ENCODE measurements around the gene YAE1. TPM values are rescaled to one million over a fixed set of nuclear protein-coding genes. Genes with fewer than 3 reads are reported as not detected.

The YAE1 gene
- total and polyA plus RNA-seq, 2 of the 8 experiments (the other 6 are each of a cell fraction or from before 2014, with no cell fraction given): 24.1 to 38.0 TPM

DNA sequence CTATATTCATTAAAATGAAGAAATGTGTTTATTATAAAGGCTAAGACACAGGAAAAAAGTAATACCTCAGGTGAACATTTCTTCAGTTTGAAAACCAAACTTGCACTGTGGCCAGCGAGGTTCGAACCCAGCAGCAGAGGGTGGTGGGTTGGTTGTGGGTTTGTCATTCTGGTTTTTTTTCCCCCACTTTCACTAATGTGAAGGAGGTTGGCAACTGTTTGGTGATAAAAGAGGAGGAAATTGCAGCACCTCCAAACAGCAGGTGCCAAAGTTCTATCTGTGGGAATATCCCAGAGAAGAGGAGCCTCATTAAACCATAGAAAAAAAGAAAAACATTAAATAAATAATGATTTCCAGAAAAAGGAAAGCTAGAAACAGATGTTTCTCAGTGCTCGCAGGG, 36.6 kb upstream of the YAE1 start (continued):
- TF ChIP-seq CHD7 (IDR thresholded peaks at IDR 0.05; ENCODE audit: insufficient replicate concordance, low read length) (no peak), NRF1 (IDR thresholded peaks at IDR 0.05; ENCODE audit: low read depth, low read length) (no peak), BRCA1 (IDR thresholded peaks at IDR 0.05; ENCODE audit: low read depth, low read length) (no peak), CHD1 (IDR thresholded peaks at IDR 0.05; ENCODE audit: low read depth, low read length) (no peak), SIRT6 (IDR thresholded peaks at IDR 0.05; ENCODE audit: low read length) (no peak), CBX8 (IDR thresholded peaks at IDR 0.05; ENCODE audit: borderline replicate concordance, low read depth, low read length) (no peak), RNF2 (IDR thresholded peaks at IDR 0.05; ENCODE audit: borderline replicate concordance, low read depth, low read length, missing control alignments, poor library complexity, severe bottlenecking) (no peak), RAD21 (IDR thresholded peaks at IDR 0.05 in 1 of 2, conservative IDR thresholded peaks at IDR 0.05 in 1 of 2; ENCODE audit: low read depth in 2 of 2, low read length in 2 of 2) (no peak), MAFK (IDR thresholded peaks at IDR 0.05; ENCODE audit: low read depth, low read length) (no peak)
